Left colon (tissue), 2 donors: Measurements from ENCODE around the gene C16orf78. TPM values are rescaled to one million over a fixed set of nuclear protein-coding genes. Genes with fewer than 3 reads are reported as not detected.

Experiments
- ATAC-seq: fragments of 200-7000 bp; cut with Tn5 transposase; one replicate; pipeline ENCODE4 v1.9.1; 2020; ENCODE audit warnings: mild to moderate bottlenecking, moderate library complexity
- DNase-seq, 2 donors: peaks; one replicate each; pipeline ENCODE4 v3.0.0-alpha.2; 2020
- intact Hi-C, 2 donors: fragments of 100-400 bp; cut with DNase I in 1 of 2; cut with micrococcal nuclease in 1 of 2; formaldehyde crosslinking; loops; one replicate each; pipeline versions ENCODE4 v1.11.2 to v1.14.0; 2022; cut with DNase I, micrococcal nuclease
- long read RNA-seq: library from polyadenylated mRNA; unstranded; transcript quantifications from one replicate; pipeline ENCODE4 v2.0.0, GENCODE V29; 2021
- total RNA-seq, 2 donors: library from RNA; stranded (reverse); fragmentation: NEBNext Ultra II Directional; extraction: Animal tissue kit (Norgen Biotek cat#: 25700); gene quantifications; one replicate each; pipeline ENCODE4 v1.2.1, GENCODE V29; 2021
- donor health status: DM: no; HTN: no; CAD: no.
- donor health status: DM: yes; HTN: yes; CAD: no.

C16orf78 gene
- total RNA-seq = not detected
- long read RNA-seq = 0 reads

DNA sequence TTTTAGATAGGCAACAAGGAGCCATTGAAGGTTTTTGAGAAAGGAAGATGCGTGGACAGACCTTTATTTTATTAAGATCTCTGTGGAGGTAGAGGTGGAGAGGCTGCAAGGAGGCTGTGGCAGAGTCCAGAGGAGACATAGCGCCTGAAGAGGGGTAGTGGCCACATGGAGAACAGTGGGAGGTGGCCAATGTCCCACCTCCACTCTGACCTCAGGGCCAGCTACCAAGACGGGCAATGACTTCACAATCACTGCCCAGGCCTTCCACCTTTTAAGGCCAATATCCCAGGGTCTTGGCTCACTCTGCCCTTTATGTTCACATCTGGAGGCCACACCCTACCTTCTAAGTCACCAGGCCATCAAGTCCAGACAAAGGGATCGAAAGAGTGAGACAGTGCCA, at the start of gene C16orf78:
C16orf78 (plus strand) TSS at position 301 of the 400 bp plus-strand sequence. CDS start 136 bp downstream, outside the sequence.
- ATAC-seq (no peak), DNase-seq (no peak)
- intact Hi-C loops = no loop called here

GRCh38 chr16:49324703-49325102, 48.9 kb upstream of the C16orf78 start:
- intact Hi-C loops = no loop called here
- ATAC-seq = no peak
- DNase-seq = no peak

GRCh38 chr16:49327466-49327865, 46.1 kb upstream of the C16orf78 start:
- ATAC-seq (no peak), DNase-seq (no peak)
- intact Hi-C loops = no loop called here

GRCh38 chr16:49328325-49328724, 45.3 kb upstream of the C16orf78 start:
- intact Hi-C loops = no loop called here
- no peak for ATAC-seq
- no peak for DNase-seq

DNA sequence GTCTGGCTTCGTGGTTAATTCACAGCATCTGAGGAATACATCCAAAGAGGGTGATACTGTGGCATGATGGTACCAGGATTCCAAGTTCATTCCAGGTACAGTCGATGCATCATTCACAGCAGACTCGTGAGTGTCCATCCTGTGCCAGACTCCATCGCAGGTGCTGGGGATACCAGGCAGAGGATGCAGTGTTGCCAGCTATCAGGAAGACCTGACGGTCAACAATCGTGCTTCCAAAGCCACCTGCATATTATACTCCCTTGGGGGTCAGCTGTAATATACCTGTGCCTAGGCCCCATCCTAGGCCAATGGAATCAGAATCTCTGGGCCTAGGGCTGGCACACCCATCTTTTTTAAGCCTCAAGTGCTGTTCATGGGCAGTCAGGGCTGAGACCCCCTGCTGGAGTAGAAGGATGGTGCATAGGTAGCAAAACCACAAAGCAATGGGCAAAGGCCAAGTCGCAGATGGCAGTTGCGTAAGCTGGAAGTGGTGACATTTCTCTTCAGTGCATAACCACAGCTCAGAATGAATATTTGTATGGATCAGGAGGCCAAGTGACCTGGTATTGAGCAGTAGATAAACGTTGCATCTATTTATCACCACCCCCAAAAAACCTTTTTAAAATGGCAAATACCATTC, 42.9 kb upstream of the C16orf78 start:
- ATAC-seq (no peak), DNase-seq (no peak)
- intact Hi-C loops = no loop called here

GRCh38 chr16:49332589-49333258, 40.9 kb upstream of the C16orf78 start:
- DNase-seq = no peak
- intact Hi-C loops = no loop called here
- no peak for ATAC-seq

DNA sequence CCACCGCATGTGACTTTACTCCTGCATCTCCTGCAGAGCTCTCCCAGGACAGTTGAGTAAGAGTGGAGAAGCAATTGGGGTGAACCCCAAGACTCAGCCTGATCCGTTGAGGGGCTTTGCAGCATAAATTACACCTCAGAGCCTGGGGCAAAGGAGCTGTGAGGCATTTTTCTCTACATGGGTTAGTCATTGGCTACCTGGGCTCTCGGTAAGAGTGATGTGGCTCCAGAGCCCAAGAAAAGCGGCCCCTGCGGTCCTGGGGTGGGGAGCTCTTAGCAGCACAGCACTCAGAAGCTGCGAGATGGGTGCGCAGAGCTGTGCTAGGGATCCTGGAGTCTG, 40.4 kb upstream of the C16orf78 start:
- no peak for DNase-seq
- intact Hi-C loops = no loop called here
- no peak for ATAC-seq

DNA sequence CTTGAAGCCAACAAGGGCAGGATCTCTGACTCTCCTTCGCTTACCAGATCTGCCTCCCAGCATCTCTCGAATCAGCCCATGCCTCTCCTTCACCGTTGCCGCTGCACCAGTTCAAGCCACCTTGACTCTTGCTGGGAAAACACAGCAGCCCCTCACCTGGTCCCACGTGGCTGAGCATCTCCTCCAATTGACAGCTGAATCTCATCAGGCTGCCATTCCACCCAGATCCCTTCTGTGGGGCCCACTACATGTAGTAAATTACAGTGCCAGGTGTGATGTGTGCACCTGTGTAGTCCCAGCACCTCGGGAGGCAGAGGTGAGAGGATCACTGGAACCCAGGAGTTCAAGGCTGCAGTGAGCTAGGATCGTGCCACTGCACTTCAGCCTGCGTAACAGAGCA, 37.8 kb upstream of the C16orf78 start:
- DNase-seq (no peak), ATAC-seq (no peak)
- intact Hi-C loops = no loop called here

DNA sequence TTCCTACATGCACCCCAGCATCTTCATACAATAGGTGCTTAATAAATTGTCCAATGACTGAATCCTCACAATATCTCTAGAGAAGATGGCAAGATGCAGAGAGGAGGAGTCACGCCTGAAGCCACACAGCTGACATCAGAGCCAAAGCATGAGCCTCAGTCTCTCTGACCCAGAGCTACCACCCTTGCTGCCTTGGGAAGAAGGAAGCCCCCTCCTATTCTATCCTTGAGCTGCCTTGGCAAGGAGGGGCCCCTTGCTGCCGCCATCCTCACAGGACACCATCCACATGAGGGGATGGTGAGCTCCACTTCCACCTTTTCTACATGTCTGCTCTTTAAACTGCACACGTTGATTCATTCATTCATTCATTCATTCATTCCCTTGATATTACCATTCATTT, 37.0 kb upstream of the C16orf78 start:
- intact Hi-C loops = no loop called here
- DNase-seq (no peak), ATAC-seq (no peak)

DNA sequence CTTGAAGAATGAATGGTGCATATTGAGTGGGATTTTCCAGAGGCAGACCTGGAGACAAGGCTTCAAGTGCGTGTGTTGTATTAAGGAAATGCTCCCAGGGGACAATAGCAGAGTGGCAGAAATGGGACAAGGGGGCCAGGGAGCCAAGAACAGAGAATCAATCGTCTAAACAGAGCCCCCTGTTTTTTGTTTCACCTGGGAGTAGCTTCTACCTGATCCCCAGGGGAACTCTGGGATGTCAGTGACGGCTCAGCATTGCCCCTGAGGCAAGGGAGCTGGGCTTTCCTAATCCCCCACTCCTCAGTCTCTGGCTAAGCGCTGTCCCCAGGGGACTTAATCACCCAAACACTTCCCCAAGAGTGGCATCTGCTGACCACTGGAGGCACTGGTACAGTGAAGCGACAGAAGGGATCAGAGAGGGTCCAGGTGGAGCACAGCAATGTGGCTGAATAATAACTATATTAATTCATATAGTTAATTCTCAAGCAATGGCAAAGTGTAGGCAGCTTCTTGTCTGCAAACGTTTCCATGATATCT, 35.7 kb upstream of the C16orf78 start:
- intact Hi-C loops = no loop called here
- DNase-seq = no peak
- no peak for ATAC-seq

DNA sequence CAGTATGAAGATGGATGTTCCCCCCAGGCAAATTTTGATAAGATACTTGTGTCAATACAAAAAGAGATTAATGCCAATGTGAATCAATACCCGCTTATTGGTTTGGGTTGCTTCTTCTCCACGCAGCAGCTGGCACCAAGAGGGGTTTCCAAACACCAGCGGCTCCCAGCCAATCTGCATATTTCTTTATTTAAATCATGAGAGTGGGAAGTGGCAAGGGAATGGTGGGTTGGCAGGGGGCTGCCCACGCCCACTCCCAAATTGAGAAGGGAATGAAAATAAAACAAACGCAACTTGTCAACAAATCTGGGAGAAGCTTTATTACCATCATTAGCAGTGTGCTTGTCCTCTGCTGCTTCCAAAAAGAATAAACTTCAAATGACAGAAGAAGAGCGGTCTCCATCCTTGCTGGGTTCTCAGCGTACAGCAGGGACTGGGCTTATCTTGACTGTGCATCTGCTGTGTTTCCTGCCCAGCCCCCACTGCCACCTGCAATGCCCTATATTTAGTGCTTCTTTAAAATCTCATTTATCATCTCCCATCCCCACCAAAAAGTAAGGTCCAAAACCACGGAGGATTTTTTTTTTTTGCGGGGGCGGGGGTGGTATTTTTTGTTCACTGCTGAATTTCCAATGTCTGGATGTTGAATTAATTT, 34.9 kb upstream of the C16orf78 start:
- DNase-seq = no peak
- ATAC-seq = no peak
- intact Hi-C loops = no loop called here

GRCh38 chr16:49340466-49340865, 33.1 kb upstream of the C16orf78 start:
- ATAC-seq = no peak
- intact Hi-C loops = no loop called here
- DNase-seq = no peak

- ATAC-seq (no peak), DNase-seq (no peak)
- intact Hi-C loops = no loop called here
These were observed 31.9 kb upstream of the C16orf78 start for GRCh38 chr16:49341706-49342105.

DNA sequence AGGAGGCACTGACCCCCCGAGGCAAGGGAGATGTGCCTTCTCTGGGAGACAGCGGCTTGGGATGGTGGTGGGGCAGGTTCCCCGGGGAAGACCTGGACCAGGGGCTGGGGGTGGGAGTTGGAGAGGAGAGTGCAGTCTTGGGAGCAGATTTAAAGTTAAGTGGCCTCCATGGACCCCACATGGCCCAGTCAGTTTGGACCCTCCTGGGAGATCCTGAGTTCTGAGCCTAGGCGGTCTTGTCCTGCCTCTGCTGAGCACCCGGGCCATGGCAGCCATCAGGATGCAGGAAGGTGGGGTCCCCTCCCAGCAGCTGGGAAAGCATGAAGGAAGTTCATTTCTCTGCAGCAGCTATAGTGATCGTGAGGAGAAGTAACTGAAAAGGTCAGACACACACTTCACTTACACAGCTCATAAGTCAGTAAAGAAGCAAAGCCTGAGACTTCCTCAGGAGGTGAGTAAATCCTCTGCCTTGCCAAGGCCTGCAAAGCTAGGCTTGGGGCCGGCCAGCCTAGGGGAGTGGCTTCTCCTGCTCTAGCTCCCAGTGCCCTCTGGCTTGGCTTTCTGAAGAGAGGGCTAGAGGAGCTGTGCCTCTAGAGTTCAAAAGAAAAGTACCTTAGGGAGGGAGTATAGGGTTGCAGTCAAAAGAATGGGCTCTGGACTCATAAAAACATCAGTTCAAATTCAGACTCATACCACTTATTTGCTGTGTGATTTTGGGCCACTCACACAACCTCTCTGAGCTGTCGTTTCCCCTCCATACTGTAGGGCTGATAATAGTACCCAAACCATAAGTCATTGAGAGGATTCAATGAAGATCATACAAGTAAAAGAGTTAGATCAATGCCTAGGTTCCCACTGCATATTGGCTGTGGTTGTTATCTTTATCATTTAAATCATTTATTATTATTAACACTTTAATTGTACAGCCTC, 31.0 kb upstream of the C16orf78 start:
- ATAC-seq (no peak), DNase-seq (no peak)
- intact Hi-C loops = no loop called here

DNA sequence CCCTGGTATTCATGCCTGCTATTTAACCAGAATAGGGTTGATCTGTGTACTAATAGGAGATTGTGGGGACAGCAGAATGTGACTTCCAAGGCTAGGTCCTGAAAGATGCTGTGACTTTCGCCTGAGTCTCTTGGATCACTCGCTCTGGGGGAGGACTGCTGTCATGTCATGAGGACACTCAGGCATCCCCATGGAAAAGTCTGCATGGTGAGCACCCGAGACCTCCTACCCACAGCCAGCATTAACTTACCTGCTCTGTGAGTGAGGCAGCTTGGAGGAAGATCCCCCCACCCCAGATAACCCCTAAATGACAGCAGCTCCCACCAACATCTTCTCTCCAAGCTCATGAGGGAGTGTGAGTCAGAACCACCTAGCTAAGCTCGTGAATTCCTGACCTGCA, 30.3 kb upstream of the C16orf78 start:
- intact Hi-C loops = no loop called here
- no peak for DNase-seq
- ATAC-seq = no peak

DNA sequence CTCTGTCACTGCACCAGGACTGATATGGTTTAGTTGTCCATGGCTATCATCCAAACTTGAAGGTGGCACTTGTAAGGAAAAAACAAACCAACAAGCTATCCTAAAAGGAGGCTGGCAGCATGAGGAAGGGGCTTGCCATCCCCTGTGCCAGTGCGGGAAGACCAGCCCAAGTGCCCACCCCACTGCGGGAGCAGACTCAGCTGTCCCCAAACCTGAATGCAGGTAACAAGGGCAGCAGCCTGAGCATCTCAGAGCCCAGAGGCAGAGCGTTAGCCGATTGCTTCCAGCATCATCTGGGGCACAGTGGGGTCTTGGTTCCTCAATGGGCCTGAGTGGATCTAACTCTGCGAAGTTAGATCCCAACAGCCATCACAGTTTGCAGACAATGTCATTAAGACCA, 29.2 kb upstream of the C16orf78 start:
- intact Hi-C loops = no loop called here
- ATAC-seq (no peak), DNase-seq (no peak)

DNA sequence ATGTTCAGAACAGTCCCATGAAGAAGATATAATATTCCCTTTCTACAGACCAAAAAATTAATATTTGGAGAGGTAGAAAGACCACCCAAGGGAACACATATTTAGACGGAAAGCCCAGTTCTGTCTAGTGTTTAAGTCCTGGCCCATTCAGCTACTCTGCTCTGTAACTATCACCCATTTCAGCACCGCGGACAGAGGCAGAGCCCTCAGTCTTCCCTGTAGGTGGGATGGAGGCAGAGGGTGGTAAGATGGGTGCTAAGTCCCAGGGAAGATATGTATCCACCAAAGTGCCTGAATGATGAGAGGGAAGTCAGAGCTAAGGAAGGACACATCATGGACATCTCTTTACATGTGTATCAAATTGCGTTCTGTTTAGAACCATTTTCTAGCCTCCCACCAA, 27.8 kb upstream of the C16orf78 start:
- ATAC-seq = no peak
- no peak for DNase-seq
- intact Hi-C loops = loop anchor here in 1 of 2 donors (5.0 kb wide), 1 partner anchor 659 kb away; no protein-coding TSS in a partner anchor

DNA sequence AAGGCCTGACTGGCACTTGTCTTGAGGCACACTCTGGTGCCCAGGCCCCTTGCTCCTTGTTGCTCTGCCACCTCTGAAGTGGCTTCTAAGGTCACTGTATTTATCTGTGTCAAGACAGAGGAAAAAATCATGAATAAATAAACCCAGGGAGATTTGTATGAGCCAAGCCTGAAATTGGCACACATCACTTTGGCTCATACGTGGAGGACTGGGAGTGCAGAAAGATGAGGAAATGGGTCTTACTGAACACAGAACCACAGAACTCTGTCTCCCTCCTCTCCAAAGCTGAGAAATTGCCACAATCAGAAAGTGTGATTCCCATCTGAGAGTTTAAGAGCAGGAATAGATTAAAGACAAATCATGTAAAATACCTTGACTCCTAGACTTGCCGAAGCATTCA, 27.1 kb upstream of the C16orf78 start:
- ATAC-seq (no peak), DNase-seq (no peak)
- intact Hi-C loops = loop anchor here in 1 of 2 donors (5.0 kb wide), 1 partner anchor 659 kb away; no protein-coding TSS in a partner anchor

DNA sequence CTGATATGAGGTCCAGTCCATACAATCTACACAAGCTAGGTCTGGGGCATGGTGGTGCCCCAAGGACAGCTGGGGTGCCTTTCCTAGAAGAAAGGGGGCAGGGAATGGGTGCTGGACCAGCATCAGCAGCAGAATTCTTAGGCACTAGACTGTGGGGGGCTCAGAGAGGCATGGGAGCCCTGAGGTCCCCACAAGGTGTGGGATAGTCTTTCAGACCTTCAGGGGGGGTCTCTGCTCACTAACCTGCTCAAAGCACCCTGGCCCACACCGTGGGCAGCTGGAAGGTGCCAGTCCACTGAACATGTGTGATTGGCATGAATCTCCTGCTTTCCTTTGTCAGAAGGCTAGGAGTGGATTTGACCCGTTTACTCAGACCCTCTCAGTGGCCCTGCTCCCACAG, 26.1 kb upstream of the C16orf78 start:
- ATAC-seq = no peak
- intact Hi-C loops = loop anchor here in 1 of 2 donors (5.0 kb wide), 1 partner anchor 660 kb away; no protein-coding TSS in a partner anchor
- no peak for DNase-seq
